Transverse colon (tissue), 4 donors: ENCODE results near the gene IFNGR2. TPM values are rescaled to one million over a fixed set of nuclear protein-coding genes. Genes with fewer than 3 reads are reported as not detected.

ENCODE experiments used
- DNase-seq: peaks from one replicate; pipeline ENCODE4 v3.0.0-alpha.2; 2019
- H3K27ac ChIP-seq, 4 donors: fragments of 200-600 bp; sonication (generic); 2 replicates each; pipeline ENCODE4 v1.5.1; 2016 to 2018; ENCODE audit warnings: inconsistent platforms in 4 of 4
- H3K27me3 ChIP-seq: fragments of 200-600 bp; sonication (generic); 2 replicates; pipeline ENCODE4 v1.5.1; 2017; ENCODE audit warnings: inconsistent platforms
- H3K36me3 ChIP-seq, 4 donors: fragments of 200-600 bp; sonication (generic); 2 replicates each; pipeline ENCODE4 v1.5.1; 2017 to 2019; ENCODE audit warnings: inconsistent platforms in 4 of 4
- H3K4me1 ChIP-seq, 4 donors: fragments of 200-600 bp; sonication (generic); 2 replicates each; pipeline ENCODE4 v1.5.1; 2017 to 2020; ENCODE audit warnings: inconsistent platforms in 4 of 4
- H3K4me3 ChIP-seq, 4 donors: fragments of 200-600 bp; sonication (generic); 1 replicate in 1 of 4; 2 replicates in 3 of 4; pipeline versions ENCODE4 v1.5.1 to v1.6.1; 2017 to 2019; ENCODE audit warnings: inconsistent platforms in 4 of 4
- H3K9me3 ChIP-seq, 2 donors: fragments of 200-600 bp; sonication (generic); 2 replicates each; pipeline ENCODE4 v1.5.1; 2017 to 2019; ENCODE audit warnings: inconsistent platforms in 2 of 2
- CTCF ChIP-seq, 5 experiments: fragments of 200-600 bp in 3 of 5; fragments of 450-650 bp in 2 of 5; sonication (generic) in 3 of 5; IDR thresholded peaks; 1 replicate in 2 of 5; 2 replicates in 3 of 5; pipeline ENCODE4 v1.5.1; 2016 to 2017; ENCODE audit warnings: antibody characterized with exemption in 5 of 5, inconsistent platforms in 3 of 5, mild to moderate bottlenecking in 2 of 5, moderate library complexity in 1 of 5
- EP300 ChIP-seq: sonication (generic); formaldehyde crosslinking; IDR thresholded peaks from one replicate; pipeline ENCODE4 v1.6.1; 2017; ENCODE audit warnings: antibody characterized with exemption, low read depth
- POLR2A ChIP-seq: fragments of 450-650 bp; IDR thresholded peaks from one replicate; pipeline ENCODE4 v1.6.1; 2016; ENCODE audit warnings: antibody characterized with exemption, mild to moderate bottlenecking, moderate library complexity
- POLR2AphosphoS5 ChIP-seq, 3 donors: sonication (generic); formaldehyde crosslinking; IDR thresholded peaks; one replicate each; pipeline ENCODE4 v1.6.1; 2016; ENCODE audit warnings: antibody characterized with exemption in 3 of 3
- WGBS, 2 donors: methylation state at CpG; one replicate each; pipeline ENCODE4 v1.1.5; 2018; ENCODE audit warnings: low coverage in 1 of 2; 5-methylcytosine and 5-hydroxymethylcytosine counted together
- in situ Hi-C, 4 donors: fragments of 200-750 bp; cut with MboI; loops; one replicate each; pipeline versions ENCODE4 v1.15.0 to v1.15.1; 2017; ENCODE audit warnings: low sequenced_read_pairs in 3 of 4, low pct_ligation_motif_present in 1 of 4, low pct_unique_long_range_greater_than_20kb in 1 of 4
- intact Hi-C: fragments of 100-400 bp; cut with DNase I; formaldehyde crosslinking; loops from one replicate; pipeline ENCODE4 v1.15.1; 2023; ENCODE audit warnings: low total_unique reads
- total RNA-seq, 4 donors: library from RNA; depleted of rRNA; stranded (reverse); fragments of >200 nt; gene quantifications; one replicate each; pipeline ENCODE4 v1.1.0, GENCODE V29; 2016

The IFNGR2 gene
- total RNA-seq: 100 to 1,000 TPM in 1 of 4 donors, 10 to 100 TPM in 3; 40.8 to 131 (median 76.6) TPM

- Histone ChIP-seq H3K4me3 (peak within 1 kb of the TSS; percentile 70 to 88 (median 78)), H3K27ac (peak within 1 kb of the TSS; percentile 94 to 99 (median 96)), H3K4me1 (peaks cover 14 to 44% (median 24%) of the 10 kb centered on the region in 4 donors), H3K36me3 (no peaks in the 10 kb centered on the region), H3K27me3 (no peaks in the 10 kb centered on the region), H3K9me3 (no peaks in the 10 kb centered on the region)
- TF ChIP-seq POLR2AphosphoS5 (IDR thresholded peaks at IDR 0.05) (peak in 1 of 3 donors; percentile 28), POLR2A (no peak)
- peak; percentile 50 for DNase-seq
- intact Hi-C loops: no loop called here
- WGBS, 2 donors: 2% methylated on average over 46 of the region's 89 CpGs; no CpG with 5 or more reads in 1 of the 2 donors
- in situ Hi-C loops: no loop called here
Observed at GRCh38 chr21:33403128-33403785, at the start of gene IFNGR2. Gene IFNGR2 (plus strand): TSS chr21:33403413. CDS start chr21:33403544, 131 bp downstream.

- Histone ChIP-seq H3K4me3 (no peak overlapping the region), H3K9me3 (no peaks in the 10 kb centered on the region), H3K36me3 (peaks cover 0 to 19% (median 8%) of the 10 kb centered on the region in 4 donors), H3K27me3 (no peaks in the 10 kb centered on the region), H3K27ac (no peak overlapping the region), H3K4me1 (peaks cover 0 to 4% (median under 1%) of the 10 kb centered on the region in 4 donors)
- 81 to 85% methylated on average over 6 of the region's 6 CpGs for WGBS, 2 donors
- DNase-seq: no peak
- in situ Hi-C loops (loop anchor here in 2 of 4 donors (5.0 to 10.0 kb wide), 2 partner anchors 151 to 153 kb away; no protein-coding TSS in a partner anchor), intact Hi-C loops (no loop called here)
- TF ChIP-seq EP300 (no peak), POLR2AphosphoS5 (IDR thresholded peaks at IDR 0.05) (no peak), CTCF (IDR thresholded peaks at IDR 0.05) (no peak), POLR2A (no peak)
Observed at GRCh38 chr21:33355355-33355754, 47.9 kb upstream of the IFNGR2 start.

- no peaks in the 10 kb centered on the region for H3K27me3 ChIP-seq
- no peak for TF ChIP-seq EP300
- TF ChIP-seq POLR2AphosphoS5 (IDR thresholded peaks at IDR 0.05): no peak
- TF ChIP-seq CTCF (IDR thresholded peaks at IDR 0.05): no peak
- no peak for TF ChIP-seq POLR2A
- no peak overlapping the region for H3K4me3 ChIP-seq
- DNase-seq: no peak
- WGBS, 2 donors: 69 to 85% methylated on average over 2 to 11 of the region's 11 CpGs
- peaks cover 0 to 10% (median 6%) of the 10 kb centered on the region in 4 donors for H3K4me1 ChIP-seq
- peaks cover 0 to 19% (median 8%) of the 10 kb centered on the region in 4 donors for H3K36me3 ChIP-seq
- in situ Hi-C loops: loop anchor here in 2 of 4 donors (5.0 to 10.0 kb wide), 2 partner anchors 151 to 154 kb away; no protein-coding TSS in a partner anchor
- intact Hi-C loops: no loop called here
- no peak overlapping the region for H3K27ac ChIP-seq
- H3K9me3 ChIP-seq: no peaks in the 10 kb centered on the region
Observed at GRCh38 chr21:33355996-33356395, 47.2 kb upstream of the IFNGR2 start.

GRCh38 chr21:33357177-33357576 lies 46.0 kb upstream of the IFNGR2 start:
- Histone ChIP-seq H3K27me3 (no peaks in the 10 kb centered on the region), H3K27ac (no peak overlapping the region), H3K36me3 (peaks cover 0 to 16% (median 7%) of the 10 kb centered on the region in 4 donors), H3K4me3 (no peak overlapping the region), H3K9me3 (no peaks in the 10 kb centered on the region), H3K4me1 (peaks cover 0 to 22% (median 16%) of the 10 kb centered on the region in 4 donors)
- no peak for DNase-seq
- in situ Hi-C loops (loop anchor here in 2 of 4 donors (5.0 to 10.0 kb wide), 2 partner anchors 152 to 155 kb away; no protein-coding TSS in a partner anchor), intact Hi-C loops (no loop called here)
- TF ChIP-seq CTCF (IDR thresholded peaks at IDR 0.05) (no peak), POLR2A (no peak), POLR2AphosphoS5 (IDR thresholded peaks at IDR 0.05) (no peak), EP300 (no peak)
- 86 to 91% methylated on average over 8 of the region's 8 CpGs for WGBS, 2 donors
